HT1080 (cell line): ENCODE results near the gene SMS. TPM values are rescaled to one million over a fixed set of nuclear protein-coding genes. Genes with fewer than 3 reads are reported as not detected.

Source experiments
- DNase-seq: peaks from one replicate; pipeline ENCODE4 v3.0.0-alpha.2; 2015; ENCODE audit warnings: low read depth
- total RNA-seq: library from RNA; depleted of rRNA; stranded (reverse); fragments of >200 nt; shearing (Covaris generic); gene quantifications from 2 replicates; pipeline ENCODE4 v1.2.3, GENCODE V29; 2014; rRNA removed

SMS gene
- total RNA-seq, 1 experiment from 2014 or later, result 325 TPM

DNA sequence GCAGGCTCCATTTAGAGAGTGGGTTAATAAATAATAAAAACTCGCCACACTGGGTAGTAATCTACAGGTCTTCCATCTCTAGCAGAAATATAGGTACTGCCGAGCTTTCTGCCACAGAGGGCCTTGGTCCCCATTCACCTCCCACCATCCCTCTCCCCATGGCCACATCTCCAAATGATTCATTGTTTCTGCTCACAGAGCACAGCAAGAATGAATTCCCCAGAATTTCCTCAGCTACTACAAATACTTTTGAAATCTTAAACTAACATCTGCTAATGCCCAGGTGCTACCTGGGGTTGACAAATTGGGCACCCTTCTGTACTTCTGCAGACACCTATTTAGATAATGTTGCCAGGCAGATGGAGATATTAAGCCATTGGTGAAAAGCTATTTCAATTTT, 96.7 kb downstream of the SMS start:
- DNase-seq, result no peak

GRCh38 chrX:22037911-22038537, 97.5 kb downstream of the SMS start:
- DNase-seq, result no peak

DNA sequence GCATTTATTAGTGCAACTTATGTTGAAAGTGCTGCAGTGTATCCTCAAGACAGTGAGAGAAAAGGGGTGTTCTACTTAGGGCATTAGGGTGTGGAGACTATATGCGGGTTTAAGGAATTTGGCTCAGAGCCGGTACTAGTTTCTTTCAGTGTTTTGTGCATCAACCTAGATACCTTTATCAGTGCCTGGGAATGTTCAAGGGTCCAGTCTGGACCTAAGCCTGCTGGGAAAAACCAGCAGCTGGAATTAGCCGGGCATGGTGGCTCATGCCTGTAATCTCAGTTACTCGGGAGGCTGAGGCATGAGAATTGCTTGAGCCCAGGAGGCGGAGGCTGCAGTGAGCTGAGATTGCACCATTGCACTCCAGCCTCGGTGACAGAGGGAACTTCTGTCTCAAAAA, 99.0 kb downstream of the SMS start:
- no peak for DNase-seq

DNA sequence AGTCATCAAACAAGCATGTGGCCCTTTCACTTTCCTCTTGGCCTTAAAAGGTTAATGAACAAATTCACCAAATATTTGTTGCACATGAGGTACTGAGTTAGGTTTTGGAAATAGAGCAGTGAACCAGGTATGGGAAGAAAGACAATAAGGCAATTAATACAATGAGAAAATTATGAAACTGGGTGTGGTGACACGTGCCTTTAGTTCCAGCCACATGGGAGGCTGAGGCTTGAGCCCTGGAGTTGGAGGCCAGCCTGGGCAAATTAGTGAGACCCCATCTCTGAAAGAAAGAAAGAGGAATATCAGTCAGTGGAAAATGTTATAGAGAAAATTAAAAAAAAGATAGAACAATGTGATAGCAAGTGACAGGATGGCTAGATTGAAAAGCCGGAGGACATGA, 99.7 kb downstream of the SMS start:
- DNase-seq, result no peak

DNA sequence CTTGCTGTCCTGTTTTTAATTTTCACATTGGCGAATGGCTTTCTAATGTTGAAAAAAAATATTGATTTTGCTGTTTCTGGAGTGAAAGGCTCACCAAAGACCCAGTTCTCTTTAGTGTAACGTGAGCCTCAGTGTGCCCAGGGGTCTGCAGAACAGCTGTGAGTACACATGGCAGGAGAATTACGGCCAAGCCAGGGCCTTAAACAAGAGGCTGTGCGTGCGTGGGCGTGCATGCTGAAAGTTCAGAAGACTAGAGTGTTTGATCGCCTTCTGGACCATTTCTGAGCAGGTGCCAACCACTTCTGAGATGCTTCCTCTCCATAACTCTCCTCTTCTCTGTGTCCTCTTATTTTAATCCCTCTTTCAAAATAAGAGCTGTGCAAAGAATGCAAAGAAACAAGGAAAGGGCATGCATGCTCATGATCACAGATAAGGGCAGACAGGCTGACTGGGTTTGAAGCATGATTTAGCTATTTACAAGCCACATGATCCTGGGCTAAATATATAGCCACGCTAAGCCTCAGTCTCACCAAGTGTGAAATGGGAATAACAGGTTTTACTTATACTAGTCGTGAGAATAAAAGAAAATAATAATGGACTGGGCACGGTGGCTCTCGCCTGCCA, 101.5 kb downstream of the SMS start:
- DNase-seq, result no peak

GRCh38 chrX:22043872-22044271, 103.4 kb downstream of the SMS start:
- no peak for DNase-seq

Other genes with a start within 250 kb of the SMS start
- gene SMPX, start 182.6 kb upstream of the SMS start, total RNA-seq, result not detected in 2 replicates
- 3.5 and 6.6 TPM in 2 replicates for gene MBTPS2, start 101.1 kb upstream of the SMS start, total RNA-seq
- gene YY2, start 84.7 kb upstream of the SMS start, total RNA-seq, result 1.0 and 1.7 TPM in 2 replicates
- 0.47 and 0.59 TPM in 2 replicates for gene PHEX, start 91.6 kb downstream of the SMS start, total RNA-seq